SH-SY5Y (cell line): ENCODE measurements around the gene TFDP3.

Source experiments
- GATA2 ChIP-seq: IDR thresholded peaks from 2 replicates; pipeline ENCODE4 v1.6.1; 2011; ENCODE audit warnings: mild to moderate bottlenecking, low read depth, low read length
- GATA3 ChIP-seq: IDR thresholded peaks from 2 replicates; pipeline ENCODE4 v1.6.1; 2011; ENCODE audit warnings: low read depth, mild to moderate bottlenecking, low read length, moderate library complexity

DNA sequence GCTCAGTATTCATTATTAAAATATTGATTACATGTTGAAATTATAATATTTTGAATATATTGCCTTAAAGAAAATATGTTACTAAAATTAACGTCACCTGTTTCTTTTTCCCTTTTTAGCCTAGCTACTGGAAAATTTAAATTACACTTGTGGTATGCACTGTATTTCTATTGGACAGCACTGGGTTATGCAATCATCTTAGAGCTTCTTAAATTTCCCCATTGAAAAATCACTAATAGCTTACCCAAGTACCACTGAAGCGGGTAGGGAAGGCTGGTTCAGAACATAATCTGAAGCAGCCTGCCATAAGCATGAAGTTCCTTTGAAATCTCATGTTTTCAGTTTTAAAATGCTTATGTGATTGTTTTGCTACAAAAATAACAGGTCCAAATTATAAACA, 49.5 kb upstream of the TFDP3 start:
- TF ChIP-seq GATA3 (no peak), GATA2 (no peak)
